Breast epithelium (tissue), 3 donors: ENCODE results near the gene ZNF544.

Experiments
- CTCF ChIP-seq, 3 donors: fragments of 450-650 bp; IDR thresholded peaks; one replicate each; pipeline ENCODE4 v1.5.1; 2016 to 2017; ENCODE audit warnings: antibody characterized with exemption in 3 of 3, mild to moderate bottlenecking in 3 of 3, moderate library complexity in 3 of 3
- POLR2A ChIP-seq: fragments of 450-650 bp; IDR thresholded peaks from one replicate; pipeline ENCODE4 v1.6.1; 2016; ENCODE audit warnings: antibody characterized with exemption, mild to moderate bottlenecking, moderate library complexity

GRCh38 chr19:58229255-58229639 lies 533 bp downstream of the ZNF544 start:
- no peak for TF ChIP-seq CTCF (IDR thresholded peaks at IDR 0.05)
- TF ChIP-seq POLR2A, result no peak
